DOHH2 (cell line): ENCODE results near the gene DENND1A.

Experiments
- EZH2phosphoT487 ChIP-seq: fragments of 200-600 bp; sonication (generic); IDR thresholded peaks from 2 replicates; pipeline ENCODE4 v1.6.1; 2017; ENCODE audit warnings: borderline replicate concordance, mild to moderate bottlenecking, antibody characterized with exemption, low read length, moderate library complexity, mixed read lengths
- TF ChIP-seq, protein P1 (sequence below): fragments of 200-600 bp; sonication (generic); IDR thresholded peaks from one replicate; pipeline ENCODE4 v1.5.1; 2014; ENCODE audit warnings: antibody characterized with exemption, mild to moderate bottlenecking, low read depth, low read length; ENCODE audit not compliant: poor library complexity, severe bottlenecking

GRCh38 chr9:123542435-123543225 is 387.3 kb downstream of the DENND1A start:
- TF ChIP-seq, protein P1, sequence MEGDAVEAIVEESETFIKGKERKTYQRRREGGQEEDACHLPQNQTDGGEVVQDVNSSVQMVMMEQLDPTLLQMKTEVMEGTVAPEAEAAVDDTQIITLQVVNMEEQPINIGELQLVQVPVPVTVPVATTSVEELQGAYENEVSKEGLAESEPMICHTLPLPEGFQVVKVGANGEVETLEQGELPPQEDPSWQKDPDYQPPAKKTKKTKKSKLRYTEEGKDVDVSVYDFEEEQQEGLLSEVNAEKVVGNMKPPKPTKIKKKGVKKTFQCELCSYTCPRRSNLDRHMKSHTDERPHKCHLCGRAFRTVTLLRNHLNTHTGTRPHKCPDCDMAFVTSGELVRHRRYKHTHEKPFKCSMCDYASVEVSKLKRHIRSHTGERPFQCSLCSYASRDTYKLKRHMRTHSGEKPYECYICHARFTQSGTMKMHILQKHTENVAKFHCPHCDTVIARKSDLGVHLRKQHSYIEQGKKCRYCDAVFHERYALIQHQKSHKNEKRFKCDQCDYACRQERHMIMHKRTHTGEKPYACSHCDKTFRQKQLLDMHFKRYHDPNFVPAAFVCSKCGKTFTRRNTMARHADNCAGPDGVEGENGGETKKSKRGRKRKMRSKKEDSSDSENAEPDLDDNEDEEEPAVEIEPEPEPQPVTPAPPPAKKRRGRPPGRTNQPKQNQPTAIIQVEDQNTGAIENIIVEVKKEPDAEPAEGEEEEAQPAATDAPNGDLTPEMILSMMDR, result no peak
- TF ChIP-seq EZH2phosphoT487, result no peak
